Measurements from ENCODE around the gene CNOT4.

Gene CNOT4

DNA sequence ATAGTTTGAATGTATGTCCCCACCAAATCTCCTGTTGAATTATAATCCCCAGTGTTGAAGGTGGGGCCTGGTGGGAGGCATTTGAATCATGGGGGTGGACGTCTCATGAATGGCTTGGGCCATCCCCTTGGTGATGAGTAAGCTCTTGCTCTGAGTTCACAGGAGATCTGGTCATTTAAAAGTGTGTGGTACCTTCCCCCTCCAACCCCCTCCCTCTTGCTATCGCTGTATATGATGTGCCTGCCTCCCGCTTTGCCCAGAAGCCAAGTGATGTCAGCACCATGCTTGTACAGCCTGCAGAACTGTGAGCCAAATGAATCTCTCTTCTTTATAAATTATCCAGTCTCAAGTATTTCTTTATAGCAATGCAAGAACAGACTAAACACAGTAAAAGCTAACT is 103.0 kb downstream of the CNOT4 start:
- TF ChIP-seq, protein P1, sequence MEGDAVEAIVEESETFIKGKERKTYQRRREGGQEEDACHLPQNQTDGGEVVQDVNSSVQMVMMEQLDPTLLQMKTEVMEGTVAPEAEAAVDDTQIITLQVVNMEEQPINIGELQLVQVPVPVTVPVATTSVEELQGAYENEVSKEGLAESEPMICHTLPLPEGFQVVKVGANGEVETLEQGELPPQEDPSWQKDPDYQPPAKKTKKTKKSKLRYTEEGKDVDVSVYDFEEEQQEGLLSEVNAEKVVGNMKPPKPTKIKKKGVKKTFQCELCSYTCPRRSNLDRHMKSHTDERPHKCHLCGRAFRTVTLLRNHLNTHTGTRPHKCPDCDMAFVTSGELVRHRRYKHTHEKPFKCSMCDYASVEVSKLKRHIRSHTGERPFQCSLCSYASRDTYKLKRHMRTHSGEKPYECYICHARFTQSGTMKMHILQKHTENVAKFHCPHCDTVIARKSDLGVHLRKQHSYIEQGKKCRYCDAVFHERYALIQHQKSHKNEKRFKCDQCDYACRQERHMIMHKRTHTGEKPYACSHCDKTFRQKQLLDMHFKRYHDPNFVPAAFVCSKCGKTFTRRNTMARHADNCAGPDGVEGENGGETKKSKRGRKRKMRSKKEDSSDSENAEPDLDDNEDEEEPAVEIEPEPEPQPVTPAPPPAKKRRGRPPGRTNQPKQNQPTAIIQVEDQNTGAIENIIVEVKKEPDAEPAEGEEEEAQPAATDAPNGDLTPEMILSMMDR (IDR thresholded peaks at IDR 0.05; ENCODE audit: low read depth, low read length) = no peak
- no peak for DNase-seq (ENCODE audit: extremely low read depth, low read depth)

DNA sequence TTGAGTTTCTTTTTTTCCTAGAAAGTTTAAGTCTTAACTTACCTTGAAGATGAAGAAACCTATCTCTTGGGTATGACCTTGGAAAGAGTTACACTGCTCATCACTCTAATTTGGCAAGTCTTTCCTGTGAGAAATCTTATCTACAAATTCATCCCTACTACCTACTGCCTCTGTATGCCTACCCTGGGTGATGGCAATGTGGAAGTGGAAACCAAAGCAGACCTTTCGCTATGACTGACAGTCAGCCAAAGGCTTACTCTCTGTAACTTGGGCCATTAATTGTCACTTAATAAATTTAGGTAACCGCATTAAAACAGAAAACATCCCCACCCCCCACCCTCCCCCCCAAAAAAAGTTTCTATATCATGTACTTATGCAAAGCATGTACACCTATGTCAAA is 103.9 kb downstream of the CNOT4 start:
- TF ChIP-seq, protein P1 (IDR thresholded peaks at IDR 0.05; ENCODE audit: low read depth, low read length) = no peak
- no peak for DNase-seq (ENCODE audit: extremely low read depth, low read depth)

DNA sequence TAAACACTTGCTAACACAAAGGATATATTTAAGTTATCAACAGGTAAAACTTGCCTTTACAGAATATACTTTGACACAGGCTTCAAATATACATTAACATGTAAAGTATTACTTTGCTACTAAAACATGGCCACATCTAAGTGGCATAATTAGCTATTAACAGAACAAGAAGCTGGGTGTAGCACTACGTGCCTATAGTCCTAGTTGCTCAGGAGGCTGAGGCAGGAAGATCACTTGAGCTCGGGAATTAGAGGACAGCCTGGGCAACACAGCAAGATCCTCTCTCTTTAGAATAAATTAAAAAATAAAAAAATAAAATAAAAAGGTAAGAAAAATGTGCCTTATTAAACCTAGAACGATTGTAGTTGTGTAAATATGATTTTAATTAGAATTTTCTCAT is 106.6 kb downstream of the CNOT4 start:
- DNase-seq (ENCODE audit: extremely low read depth, low read depth) = no peak
- TF ChIP-seq, protein P1 (IDR thresholded peaks at IDR 0.05; ENCODE audit: low read depth, low read length) = no peak

DNA sequence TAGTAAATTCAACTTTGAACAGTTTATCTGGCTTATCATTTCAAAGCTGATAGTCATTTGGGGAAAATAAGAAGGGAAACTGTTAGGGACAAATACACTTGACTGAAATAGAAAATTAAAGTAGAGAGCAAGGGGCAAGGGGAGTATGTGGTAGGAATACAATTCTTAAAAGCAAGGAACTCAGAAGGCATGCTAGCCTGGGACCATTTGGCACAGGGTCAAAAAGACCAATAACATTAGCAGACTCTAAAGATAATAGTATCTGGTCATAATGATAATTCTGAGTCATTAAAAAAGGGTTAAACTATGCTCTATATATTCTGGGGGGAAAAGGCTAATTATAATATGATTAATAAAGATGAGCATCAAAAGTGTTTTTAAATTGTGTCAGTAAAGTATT is 112.2 kb downstream of the CNOT4 start:
- no peak for DNase-seq (ENCODE audit: extremely low read depth, low read depth)
- TF ChIP-seq, protein P1 (IDR thresholded peaks at IDR 0.05; ENCODE audit: low read depth, low read length) = no peak

DNA sequence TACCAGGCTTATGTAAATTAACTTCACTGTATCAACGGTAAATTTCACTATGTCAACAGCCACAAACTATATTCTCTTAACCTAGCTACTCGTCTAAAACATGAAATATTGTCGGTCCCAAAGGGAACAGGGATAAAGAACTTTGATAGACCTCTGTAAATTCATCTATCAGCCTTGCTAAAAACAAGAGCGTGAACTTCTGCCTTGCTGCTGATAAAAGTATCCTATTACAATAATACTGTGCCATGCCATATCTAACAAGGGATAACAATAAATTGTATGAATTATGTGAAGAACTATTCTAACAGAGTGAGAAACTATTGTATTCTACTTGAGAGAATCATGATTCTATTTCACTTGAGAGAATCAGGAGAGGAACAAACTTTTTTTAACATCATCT is 117.2 kb downstream of the CNOT4 start:
- no peak for DNase-seq (ENCODE audit: extremely low read depth, low read depth)
- TF ChIP-seq, protein P1 (IDR thresholded peaks at IDR 0.05; ENCODE audit: low read depth, low read length) = no peak

DNA sequence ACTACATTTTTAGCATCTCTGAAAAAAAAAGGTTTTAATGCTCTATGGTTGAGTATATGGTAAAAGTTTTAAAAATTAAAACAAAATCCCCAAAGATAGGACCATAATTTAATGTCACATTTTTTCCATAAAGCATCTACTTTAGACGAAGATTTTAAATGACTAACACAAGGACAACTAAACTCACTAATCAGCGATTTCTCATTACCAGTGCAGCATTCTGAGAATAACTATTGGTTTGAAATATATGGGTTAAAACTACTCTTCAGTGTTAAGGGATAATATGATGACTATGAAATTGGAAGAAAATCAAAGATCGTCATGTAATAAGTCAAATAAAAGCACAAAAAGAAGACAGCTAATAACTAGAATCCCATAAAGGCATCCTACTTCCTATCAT is 118.4 kb downstream of the CNOT4 start:
- TF ChIP-seq, protein P1 (IDR thresholded peaks at IDR 0.05; ENCODE audit: low read depth, low read length) = no peak
- no peak for DNase-seq (ENCODE audit: extremely low read depth, low read depth)

DNA sequence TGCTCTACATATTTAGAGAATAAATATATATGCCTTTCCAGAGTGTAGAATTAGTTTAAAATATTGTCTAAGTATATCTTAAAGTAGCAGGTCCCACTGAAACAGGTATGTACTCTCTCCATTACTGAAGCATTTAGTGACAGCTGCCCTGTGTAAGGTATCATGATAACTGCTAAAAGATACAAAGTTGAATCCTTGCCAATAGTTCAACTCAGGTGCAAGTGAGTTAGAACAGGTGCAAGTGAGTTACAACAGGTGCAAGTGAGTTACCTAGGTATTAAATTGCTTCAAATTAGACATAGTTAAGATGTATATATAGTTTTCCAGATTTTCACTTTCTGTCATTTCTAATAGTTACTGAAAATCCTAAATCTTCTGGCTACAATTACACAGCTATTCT is 119.1 kb downstream of the CNOT4 start:
- DNase-seq (ENCODE audit: extremely low read depth, low read depth) = no peak
- TF ChIP-seq, protein P1 (IDR thresholded peaks at IDR 0.05; ENCODE audit: low read depth, low read length) = no peak

Measured in AG09319 (cell line).